ENCODE data around the gene PLCB4.

PLCB4 gene

DNA sequence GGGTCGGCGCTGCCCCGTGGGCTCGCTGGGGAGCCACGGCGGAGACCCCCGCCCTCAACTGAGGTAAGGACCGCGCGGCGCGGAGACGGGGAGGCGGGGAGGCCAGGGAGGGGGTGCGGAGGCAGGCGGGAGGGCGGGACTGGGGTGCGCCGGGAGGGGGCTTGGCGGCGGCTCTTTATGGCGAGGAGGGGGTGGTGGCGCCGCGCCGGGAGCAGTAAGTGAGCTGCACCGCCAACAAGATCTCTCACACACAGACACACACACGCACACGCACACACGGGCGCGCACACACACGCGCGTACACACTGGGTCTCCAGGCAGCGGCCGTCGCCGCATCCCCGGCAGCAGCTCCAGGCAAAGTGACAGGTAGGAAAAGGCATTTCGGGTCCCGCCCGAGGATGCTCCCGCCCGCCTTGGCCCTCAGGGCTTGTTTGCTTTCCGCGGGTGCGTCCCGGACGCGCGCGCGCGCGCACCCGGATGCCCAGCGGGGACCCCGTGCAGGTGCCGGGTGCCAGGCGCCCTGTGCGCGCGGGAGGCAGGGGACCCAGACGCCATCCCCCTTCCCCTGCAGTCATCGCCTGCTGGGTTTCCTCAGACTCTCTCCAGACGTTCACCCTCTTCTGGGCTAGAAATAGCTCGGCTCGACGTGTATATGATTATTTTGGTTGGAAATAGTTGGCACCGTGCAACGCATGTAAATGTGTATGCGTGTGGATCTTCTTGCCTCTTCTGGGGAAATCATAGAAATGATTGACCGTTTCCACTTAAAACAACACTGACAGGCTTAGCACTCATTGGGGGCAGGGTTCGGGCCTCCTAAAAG lies at the start of gene PLCB4:
TSS of gene PLCB4 (plus strand) at position 247 of the 823 bp plus-strand sequence. CDS start 238,728 bp downstream, outside the sequence.
- H3K27ac ChIP-seq, result no peak within 1 kb of the TSS
- H3K4me3 ChIP-seq (ENCODE audit: low read depth, low read length), result peak within 1 kb of the TSS; percentile 80
- no peaks in the 10 kb centered on the region for H3K27me3 ChIP-seq (replicated peaks)
- no peaks in the 10 kb centered on the region for H3K36me3 ChIP-seq (replicated peaks)
- TF ChIP-seq, protein P1, sequence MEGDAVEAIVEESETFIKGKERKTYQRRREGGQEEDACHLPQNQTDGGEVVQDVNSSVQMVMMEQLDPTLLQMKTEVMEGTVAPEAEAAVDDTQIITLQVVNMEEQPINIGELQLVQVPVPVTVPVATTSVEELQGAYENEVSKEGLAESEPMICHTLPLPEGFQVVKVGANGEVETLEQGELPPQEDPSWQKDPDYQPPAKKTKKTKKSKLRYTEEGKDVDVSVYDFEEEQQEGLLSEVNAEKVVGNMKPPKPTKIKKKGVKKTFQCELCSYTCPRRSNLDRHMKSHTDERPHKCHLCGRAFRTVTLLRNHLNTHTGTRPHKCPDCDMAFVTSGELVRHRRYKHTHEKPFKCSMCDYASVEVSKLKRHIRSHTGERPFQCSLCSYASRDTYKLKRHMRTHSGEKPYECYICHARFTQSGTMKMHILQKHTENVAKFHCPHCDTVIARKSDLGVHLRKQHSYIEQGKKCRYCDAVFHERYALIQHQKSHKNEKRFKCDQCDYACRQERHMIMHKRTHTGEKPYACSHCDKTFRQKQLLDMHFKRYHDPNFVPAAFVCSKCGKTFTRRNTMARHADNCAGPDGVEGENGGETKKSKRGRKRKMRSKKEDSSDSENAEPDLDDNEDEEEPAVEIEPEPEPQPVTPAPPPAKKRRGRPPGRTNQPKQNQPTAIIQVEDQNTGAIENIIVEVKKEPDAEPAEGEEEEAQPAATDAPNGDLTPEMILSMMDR (IDR thresholded peaks at IDR 0.05; ENCODE audit: low read depth, low read length, missing control alignments), result no peak
- in situ Hi-C loops (cut with HindIII; ENCODE audit: low pct_ligation_motif_present, low sequenced_read_pairs), result no loop called here
- peak; percentile 10 for DNase-seq

DNA sequence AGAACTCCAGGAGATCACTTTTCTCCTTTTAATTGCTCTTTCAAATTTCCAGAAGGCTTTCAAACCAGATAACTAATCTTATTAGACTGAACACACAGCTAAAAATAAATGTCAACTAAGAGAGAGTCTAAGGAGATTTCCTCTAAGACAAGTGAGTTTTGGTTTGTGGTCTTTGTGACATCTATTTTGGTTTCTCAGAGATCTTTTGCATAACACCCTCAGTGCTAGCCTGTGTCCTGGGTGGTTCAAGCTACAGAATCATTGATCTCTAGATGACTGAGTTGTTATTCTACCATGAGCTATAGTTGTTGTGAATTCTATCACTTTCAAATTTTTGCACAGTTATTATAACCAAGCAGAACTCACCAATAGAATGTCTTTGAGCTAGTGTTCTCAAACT lies 49.1 kb upstream of the PLCB4 start:
- Histone ChIP-seq H3K27me3 (replicated peaks) (no peaks in the 10 kb centered on the region), H3K36me3 (replicated peaks) (no peaks in the 10 kb centered on the region), H3K27ac (no peak overlapping the region), H3K4me3 (ENCODE audit: low read depth, low read length) (no peak overlapping the region)
- in situ Hi-C loops (cut with HindIII; ENCODE audit: low pct_ligation_motif_present, low sequenced_read_pairs), result no loop called here
- TF ChIP-seq, protein P1 (IDR thresholded peaks at IDR 0.05; ENCODE audit: low read depth, low read length, missing control alignments), result no peak
- no peak for DNase-seq

DNA sequence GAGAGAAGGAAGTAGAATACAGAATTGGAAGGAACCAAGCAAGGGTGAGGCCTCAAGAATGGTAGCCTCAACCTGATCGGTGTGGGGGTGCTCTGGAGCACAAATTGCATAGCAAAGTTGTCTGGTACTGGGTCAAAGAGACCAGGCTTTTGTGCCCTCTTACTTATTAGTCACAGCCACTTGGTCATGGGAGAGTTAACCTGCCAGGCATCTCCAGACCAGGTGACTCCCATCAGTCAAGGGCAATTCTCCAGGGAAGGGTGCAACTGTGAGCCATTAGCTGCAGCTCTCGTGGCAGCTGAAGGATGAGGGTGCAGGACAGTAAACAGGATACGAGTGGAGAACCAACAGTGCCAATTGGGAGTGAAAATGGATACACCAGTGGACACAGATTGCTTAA lies 47.7 kb upstream of the PLCB4 start:
- TF ChIP-seq, protein P1 (IDR thresholded peaks at IDR 0.05; ENCODE audit: low read depth, low read length, missing control alignments), result no peak
- DNase-seq, result no peak
- in situ Hi-C loops (cut with HindIII; ENCODE audit: low pct_ligation_motif_present, low sequenced_read_pairs), result no loop called here

DNA sequence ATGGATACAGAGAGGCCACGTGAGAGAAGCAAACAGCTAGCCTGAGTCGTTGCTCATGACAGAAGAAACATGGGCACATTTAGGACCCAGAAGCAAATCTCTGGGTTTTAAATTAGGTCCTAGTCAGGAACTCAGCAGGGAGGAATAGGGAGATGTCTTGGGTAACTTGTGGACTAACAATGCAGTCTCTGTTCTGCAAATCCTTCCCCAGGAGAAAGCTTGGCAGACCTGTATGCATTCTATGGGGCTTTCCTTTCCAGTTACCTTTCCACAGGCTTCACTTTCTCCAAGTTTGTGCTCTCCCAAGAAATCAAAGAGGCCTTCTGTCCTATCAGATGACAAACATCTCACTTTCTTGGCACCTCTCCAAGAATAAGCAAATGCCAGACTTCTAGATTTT lies 47.2 kb upstream of the PLCB4 start:
- Histone ChIP-seq H3K27me3 (replicated peaks) (no peaks in the 10 kb centered on the region), H3K27ac (no peak overlapping the region), H3K36me3 (replicated peaks) (no peaks in the 10 kb centered on the region), H3K4me3 (ENCODE audit: low read depth, low read length) (no peak overlapping the region)
- TF ChIP-seq, protein P1 (IDR thresholded peaks at IDR 0.05; ENCODE audit: low read depth, low read length, missing control alignments), result no peak
- no peak for DNase-seq
- in situ Hi-C loops (cut with HindIII; ENCODE audit: low pct_ligation_motif_present, low sequenced_read_pairs), result no loop called here

More for the DNA sequence above, 47.7 kb upstream of the PLCB4 start:
- Histone ChIP-seq H3K27me3 (replicated peaks) (no peaks in the 10 kb centered on the region), H3K36me3 (replicated peaks) (no peaks in the 10 kb centered on the region), H3K4me3 (ENCODE audit: low read depth, low read length) (no peak overlapping the region), H3K27ac (no peak overlapping the region)

DNA sequence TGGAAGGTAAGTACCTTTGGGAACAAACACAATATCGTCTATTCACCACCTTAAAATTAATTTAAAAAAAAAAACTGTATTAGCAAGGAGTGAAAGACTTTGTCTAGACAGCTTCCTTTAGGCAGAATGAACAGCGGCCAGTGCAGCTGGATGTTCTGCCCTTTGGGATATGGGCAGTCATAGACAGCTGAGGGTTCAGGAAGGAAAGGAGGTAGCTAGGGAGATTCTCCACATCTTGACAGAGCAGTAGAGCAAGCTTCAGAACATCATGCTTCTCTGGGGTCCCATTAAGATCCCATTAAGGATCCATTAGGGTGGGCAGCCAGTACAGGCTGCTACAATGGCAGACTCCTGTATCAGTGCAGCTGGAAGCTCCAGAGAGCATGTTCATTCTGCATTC lies 46.5 kb upstream of the PLCB4 start:
- Histone ChIP-seq H3K4me3 (ENCODE audit: low read depth, low read length) (no peak overlapping the region), H3K36me3 (replicated peaks) (no peaks in the 10 kb centered on the region), H3K27ac (no peak overlapping the region), H3K27me3 (replicated peaks) (no peaks in the 10 kb centered on the region)
- in situ Hi-C loops (cut with HindIII; ENCODE audit: low pct_ligation_motif_present, low sequenced_read_pairs), result no loop called here
- TF ChIP-seq, protein P1 (IDR thresholded peaks at IDR 0.05; ENCODE audit: low read depth, low read length, missing control alignments), result no peak
- DNase-seq, result no peak
